Psoas muscle (tissue), 8 donors: ENCODE data around the gene PAM16. TPM values are rescaled to one million over a fixed set of nuclear protein-coding genes. Genes with fewer than 3 reads are reported as not detected.

Experiments used
- ATAC-seq, 4 donors: fragments of 200-7000 bp; cut with Tn5 transposase; one replicate each; pipeline ENCODE4 v1.9.1; 2020; ENCODE audit warnings: moderate library complexity in 3 of 4, mild to moderate bottlenecking in 2 of 4
- DNase-seq, 2 donors: peaks; one replicate each; pipeline ENCODE4 v3.0.0-alpha.2; 2020
- H3K27ac ChIP-seq: fragments of 200-600 bp; one replicate; pipeline ENCODE4 v1.8.0; 2022
- H3K27me3 ChIP-seq, 3 donors: fragments of 200-600 bp in 1 of 3; one replicate each; pipeline versions ENCODE4 v1.6.1 to v1.8.0; 2013 to 2022; ENCODE audit warnings: low read length in 2 of 3, mild to moderate bottlenecking in 2 of 3, moderate library complexity in 1 of 3; ENCODE audit not compliant: insufficient read depth in 3 of 3
- H3K36me3 ChIP-seq, 2 donors: fragments of 200-600 bp in 1 of 2; one replicate each; pipeline versions ENCODE4 v1.6.1 to v1.8.0; 2013 to 2022; ENCODE audit warnings: low read depth in 1 of 2, mild to moderate bottlenecking in 1 of 2, moderate library complexity in 1 of 2; ENCODE audit not compliant: insufficient read depth in 1 of 2
- H3K4me1 ChIP-seq: fragments of 200-600 bp; one replicate; pipeline ENCODE4 v1.8.0; 2022
- H3K4me3 ChIP-seq: fragments of 200-600 bp; one replicate; pipeline ENCODE4 v1.8.0; 2022; ENCODE audit warnings: mild to moderate bottlenecking
- H3K9me3 ChIP-seq: fragments of 200-600 bp; one replicate; pipeline ENCODE4 v1.8.0; 2022
- WGBS, 3 donors: extraction: QIAGEN DNeasy Blood & Tissue Kit; methylation state at CpG; one replicate each; pipeline versions ENCODE4 v1.1.6 to v1.1.7; 2013; 5-methylcytosine and 5-hydroxymethylcytosine counted together
- intact Hi-C, 2 donors: fragments of 100-400 bp; cut with DNase I; formaldehyde crosslinking; loops; one replicate each; pipeline versions ENCODE4 v1.11.0 to v1.14.2; 2022
- polyA plus RNA-seq, 3 donors: library from polyadenylated mRNA; stranded (reverse); fragments of 200-250 nt; gene quantifications; one replicate each; pipeline ENCODE4 v1.2.3, GENCODE V29; 2013
- total RNA-seq, 4 donors: library from RNA; stranded (reverse); fragmentation: NEBNext Ultra II Directional in 2 of 4; extraction: Animal tissue kit (Norgen Biotek cat#: 25700) in 2 of 4; gene quantifications; one replicate each; pipeline versions ENCODE4 v1.2.1 to v1.2.4, GENCODE V29; 2021 to 2023
- TF ChIP-seq, protein P1 (sequence below): fragments of 200-600 bp; IDR thresholded peaks from one replicate; pipeline ENCODE4 v1.8.0; 2022; ENCODE audit warnings: antibody characterized with exemption
- donor health status: healthy with polysubstance abuse.
- donor health status: DM: no; HTN: no; CAD: no; lungs with moderate emphysema.
- donor health status: Bipolar disorder and iron deficiency.
- donor health status: healthy.
- donor health status: DM: yes; HTN: yes; CAD: no.
- donor health status: DM: no; HTN: no; CAD: no.
- donor health status: DM: no; HTN: no; CAD: no.
- donor health status: DM: yes; HTN: yes; CAD: no.

PAM16 gene
- total and polyA plus RNA-seq, 7 donors: 60.5 to 163 (median 84.2) TPM

DNA sequence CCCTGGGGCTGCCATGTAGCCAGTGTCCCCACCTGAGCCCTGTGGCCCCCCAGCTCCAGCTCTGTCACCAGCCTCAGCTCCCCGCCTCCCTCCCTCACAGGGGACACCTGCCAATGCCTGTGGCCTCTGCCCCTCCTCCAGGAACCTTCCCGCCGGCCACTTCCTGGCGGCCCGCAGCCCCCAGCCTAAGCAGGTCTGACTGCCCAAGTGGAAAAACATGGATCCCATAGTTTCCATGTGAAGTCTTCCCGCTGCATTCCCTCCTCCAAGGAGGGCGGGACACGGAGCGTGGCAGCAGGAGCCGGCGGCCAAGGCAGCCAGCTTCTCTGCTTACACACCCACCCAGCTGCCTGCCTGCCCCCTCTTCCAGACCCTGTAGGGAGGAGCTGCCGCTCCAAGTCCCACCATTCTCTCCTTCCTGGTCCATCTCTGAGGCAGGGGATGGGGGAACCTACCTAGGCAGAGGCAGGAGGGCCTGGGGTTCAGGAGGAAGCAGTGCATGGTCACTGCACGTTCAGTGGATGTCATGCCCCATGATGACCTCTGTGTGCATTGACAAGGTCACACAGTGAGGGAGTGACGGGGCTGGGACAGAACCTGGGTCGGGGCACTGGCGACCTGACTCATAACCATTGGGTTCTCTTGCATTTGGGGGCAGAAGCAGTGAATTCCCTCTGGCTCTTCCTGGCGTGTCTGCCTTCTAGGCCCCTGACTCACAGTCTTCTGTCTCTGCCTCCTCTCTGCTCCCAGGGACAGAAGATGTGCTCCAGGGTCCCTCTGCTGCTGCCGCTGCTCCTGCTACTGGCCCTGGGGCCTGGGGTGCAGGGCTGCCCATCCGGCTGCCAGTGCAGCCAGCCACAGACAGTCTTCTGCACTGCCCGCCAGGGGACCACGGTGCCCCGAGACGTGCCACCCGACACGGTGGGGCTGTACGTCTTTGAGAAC, 29.3 kb upstream of the PAM16 start:
- 73 to 80% (median 73%) methylated on average over 25 to 26 of the region's 26 CpGs for WGBS, 3 donors
- ATAC-seq: no peak
- H3K4me1 ChIP-seq: peaks cover 39% of the 10 kb centered on the region

DNA sequence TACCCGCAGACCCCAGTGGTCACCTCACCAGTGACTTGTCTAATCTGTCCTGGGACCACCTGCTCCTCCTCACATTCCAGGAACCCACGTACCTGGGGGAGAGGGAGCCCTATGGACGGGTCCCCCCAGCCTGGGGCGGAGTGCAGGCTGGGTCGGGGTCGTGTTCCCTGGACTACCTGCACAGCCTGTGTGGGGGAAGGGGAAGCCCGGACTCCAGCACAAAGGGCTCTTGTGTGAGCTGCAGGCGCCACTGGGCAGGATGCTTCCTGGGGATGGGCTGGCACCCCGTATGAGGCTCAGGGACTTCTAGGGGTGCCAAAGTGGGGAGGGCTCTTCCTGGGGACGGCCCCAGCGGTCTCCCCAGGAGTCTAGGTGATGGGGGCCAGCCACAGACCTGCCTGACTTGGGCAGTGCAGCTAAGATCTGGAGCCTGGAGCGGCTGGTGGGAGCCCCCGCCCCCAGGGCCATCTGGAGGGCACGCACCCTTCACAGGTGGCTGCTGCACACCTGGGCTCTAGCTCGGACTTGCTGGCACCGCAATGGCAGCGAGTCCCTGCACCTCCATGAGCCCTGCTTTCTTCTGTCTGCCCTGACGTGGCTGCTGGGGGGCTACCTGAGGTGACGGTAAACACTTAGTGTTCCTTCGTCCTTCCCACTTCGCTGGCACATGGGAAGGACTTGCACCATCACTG, 28.0 kb upstream of the PAM16 start:
- Histone ChIP-seq H3K36me3 (no peaks in the 10 kb centered on the region), H3K27me3 (no peaks in the 10 kb centered on the region), H3K4me1 (peaks cover 39% of the 10 kb centered on the region)

More for the DNA sequence above, 29.3 kb upstream of the PAM16 start:
- DNase-seq: peak in 1 of 2 donors; percentile 15
- TF ChIP-seq, protein P1, sequence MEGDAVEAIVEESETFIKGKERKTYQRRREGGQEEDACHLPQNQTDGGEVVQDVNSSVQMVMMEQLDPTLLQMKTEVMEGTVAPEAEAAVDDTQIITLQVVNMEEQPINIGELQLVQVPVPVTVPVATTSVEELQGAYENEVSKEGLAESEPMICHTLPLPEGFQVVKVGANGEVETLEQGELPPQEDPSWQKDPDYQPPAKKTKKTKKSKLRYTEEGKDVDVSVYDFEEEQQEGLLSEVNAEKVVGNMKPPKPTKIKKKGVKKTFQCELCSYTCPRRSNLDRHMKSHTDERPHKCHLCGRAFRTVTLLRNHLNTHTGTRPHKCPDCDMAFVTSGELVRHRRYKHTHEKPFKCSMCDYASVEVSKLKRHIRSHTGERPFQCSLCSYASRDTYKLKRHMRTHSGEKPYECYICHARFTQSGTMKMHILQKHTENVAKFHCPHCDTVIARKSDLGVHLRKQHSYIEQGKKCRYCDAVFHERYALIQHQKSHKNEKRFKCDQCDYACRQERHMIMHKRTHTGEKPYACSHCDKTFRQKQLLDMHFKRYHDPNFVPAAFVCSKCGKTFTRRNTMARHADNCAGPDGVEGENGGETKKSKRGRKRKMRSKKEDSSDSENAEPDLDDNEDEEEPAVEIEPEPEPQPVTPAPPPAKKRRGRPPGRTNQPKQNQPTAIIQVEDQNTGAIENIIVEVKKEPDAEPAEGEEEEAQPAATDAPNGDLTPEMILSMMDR: no peak
- no peaks in the 10 kb centered on the region for H3K9me3 ChIP-seq
- no peaks in the 10 kb centered on the region for H3K27me3 ChIP-seq
- H3K36me3 ChIP-seq: no peaks in the 10 kb centered on the region
- intact Hi-C loops: no loop called here
- H3K4me3 ChIP-seq: no peak overlapping the region
- H3K27ac ChIP-seq: peak overlapping the region; percentile 68

GRCh38 chr16:4378161-4378666, 27.1 kb upstream of the PAM16 start:
- intact Hi-C loops: no loop called here
- TF ChIP-seq, protein P1: no peak
- no peaks in the 10 kb centered on the region for H3K9me3 ChIP-seq
- peak overlapping the region; percentile 21 for H3K27ac ChIP-seq
- H3K4me3 ChIP-seq: no peak overlapping the region
- H3K27me3 ChIP-seq: no peaks in the 10 kb centered on the region
- no peaks in the 10 kb centered on the region for H3K36me3 ChIP-seq
- peak; percentile 69 to 84 for DNase-seq
- ATAC-seq: no peak
- H3K4me1 ChIP-seq: peaks cover 39% of the 10 kb centered on the region
- 66 to 87% (median 77%) methylated on average over 15 of the region's 15 CpGs for WGBS, 3 donors

More for the DNA sequence above, 28.0 kb upstream of the PAM16 start:
- DNase-seq (peak in 1 of 2 donors; percentile 12), ATAC-seq (no peak)
- H3K4me3 ChIP-seq: no peak overlapping the region
- H3K9me3 ChIP-seq: no peaks in the 10 kb centered on the region
- intact Hi-C loops: no loop called here
- peak overlapping the region; percentile 21 for H3K27ac ChIP-seq
- WGBS, 3 donors: 93 to 95% (median 94%) methylated on average over 21 of the region's 21 CpGs
- TF ChIP-seq, protein P1: no peak

- intact Hi-C loops: no loop called here
- Histone ChIP-seq H3K4me1 (peaks cover 42% of the 10 kb centered on the region), H3K9me3 (no peaks in the 10 kb centered on the region), H3K4me3 (no peak overlapping the region), H3K27ac (peak overlapping the region; percentile 69), H3K36me3 (no peaks in the 10 kb centered on the region), H3K27me3 (no peaks in the 10 kb centered on the region)
- 64 to 81% (median 70%) methylated on average over 12 of the region's 12 CpGs for WGBS, 3 donors
- TF ChIP-seq, protein P1: no peak
- DNase-seq: no peak
- no peak for ATAC-seq
Measured at GRCh38 chr16:4377573-4378154, 26.5 kb upstream of the PAM16 start.
